ENCODE data around the gene GOLPH3. TPM values are rescaled to one million over a fixed set of nuclear protein-coding genes. Genes with fewer than 3 reads are reported as not detected.

Gene GOLPH3
- total RNA-seq, 1 donor: 86.4 TPM

GRCh38 chr5:32170303-32171151, 3.6 kb downstream of the GOLPH3 start:
- DNase-seq (ENCODE audit: low read depth): peak; percentile 83
- peak overlapping the region; percentile 2 for H3K4me3 ChIP-seq (ENCODE audit: low read depth, low read length)
- TF ChIP-seq CTCF (IDR thresholded peaks at IDR 0.05; ENCODE audit: insufficient read depth, low read depth, low read length): no peak

GRCh38 chr5:32168460-32169033, 5.6 kb downstream of the GOLPH3 start:
- H3K4me3 ChIP-seq (ENCODE audit: low read depth, low read length): no peak overlapping the region
- no peak for DNase-seq (ENCODE audit: low read depth)

GRCh38 chr5:32165597-32165996, 8.5 kb downstream of the GOLPH3 start:
- H3K4me3 ChIP-seq (ENCODE audit: low read depth, low read length): no peak overlapping the region
- TF ChIP-seq CTCF (IDR thresholded peaks at IDR 0.05; ENCODE audit: insufficient read depth, low read depth, low read length): no peak
- no peak for DNase-seq (ENCODE audit: low read depth)

More at GRCh38 chr5:32168460-32169033, 5.6 kb downstream of the GOLPH3 start:
- TF ChIP-seq CTCF (IDR thresholded peaks at IDR 0.05; ENCODE audit: insufficient read depth, low read depth, low read length): no peak

- no peak for TF ChIP-seq CTCF (IDR thresholded peaks at IDR 0.05; ENCODE audit: insufficient read depth, low read depth, low read length)
- H3K4me3 ChIP-seq (ENCODE audit: low read depth, low read length): no peak overlapping the region
- DNase-seq (ENCODE audit: low read depth): no peak
Measured at GRCh38 chr5:32163785-32164184, 10.3 kb downstream of the GOLPH3 start.

GRCh38 chr5:32163053-32163452, 11.1 kb downstream of the GOLPH3 start:
- TF ChIP-seq CTCF (IDR thresholded peaks at IDR 0.05; ENCODE audit: insufficient read depth, low read depth, low read length): no peak
- no peak for DNase-seq (ENCODE audit: low read depth)
- H3K4me3 ChIP-seq (ENCODE audit: low read depth, low read length): no peak overlapping the region

- no peak overlapping the region for H3K4me3 ChIP-seq (ENCODE audit: low read depth, low read length)
- no peak for DNase-seq (ENCODE audit: low read depth)
- no peak for TF ChIP-seq CTCF (IDR thresholded peaks at IDR 0.05; ENCODE audit: insufficient read depth, low read depth, low read length)
Measured at GRCh38 chr5:32160228-32160627, 13.9 kb downstream of the GOLPH3 start.

All from fibroblast of villous mesenchyme (primary cell).